GDM1 (cell line): Measurements from ENCODE around the gene MYBPC2.

Experiments used
- DNase-seq: peaks from one replicate; lab custom pipeline; 2025; lab: John Stamatoyannopoulos, UW

The MYBPC2 gene

GRCh38 chr19:50481351-50482149 is 48.9 kb downstream of the MYBPC2 start:
- DNase-seq = no peak

- DNase-seq = no peak
Measured at GRCh38 chr19:50482271-50482855, 49.7 kb downstream of the MYBPC2 start.

GRCh38 chr19:50482916-50483315 is 50.2 kb downstream of the MYBPC2 start:
- DNase-seq = no peak

GRCh38 chr19:50485284-50485955 is 52.7 kb downstream of the MYBPC2 start:
- no peak for DNase-seq

- DNase-seq = peak; percentile 33
Measured at GRCh38 chr19:50486823-50487515, 54.3 kb downstream of the MYBPC2 start.

GRCh38 chr19:50488389-50489194 is 55.9 kb downstream of the MYBPC2 start:
- no peak for DNase-seq

- DNase-seq = no peak
Measured at GRCh38 chr19:50489461-50490011, 56.8 kb downstream of the MYBPC2 start.

GRCh38 chr19:50490411-50490811 is 57.7 kb downstream of the MYBPC2 start:
- DNase-seq = no peak

- DNase-seq = no peak
Measured at GRCh38 chr19:50490991-50491472, 58.3 kb downstream of the MYBPC2 start.

GRCh38 chr19:50492303-50493052 is 59.8 kb downstream of the MYBPC2 start:
- DNase-seq = peak; percentile 37

GRCh38 chr19:50493171-50493570 is 60.5 kb downstream of the MYBPC2 start:
- DNase-seq = no peak

GRCh38 chr19:50494186-50495019 is 61.7 kb downstream of the MYBPC2 start:
- no peak for DNase-seq

GRCh38 chr19:50495020-50495531 is 62.4 kb downstream of the MYBPC2 start:
- no peak for DNase-seq

GRCh38 chr19:50496189-50497021 is 63.7 kb downstream of the MYBPC2 start:
- DNase-seq = no peak

GRCh38 chr19:50497022-50497405 is 64.3 kb downstream of the MYBPC2 start:
- DNase-seq = no peak

- DNase-seq = no peak
Measured at GRCh38 chr19:50498219-50499056, 65.7 kb downstream of the MYBPC2 start.

GRCh38 chr19:50500060-50500752 is 67.5 kb downstream of the MYBPC2 start:
- no peak for DNase-seq
